Measurements from ENCODE around the gene MRPS27.
"Not testable (repeated sequence)": the region's sequence is repeated elsewhere in the genome, so short reads cannot be mapped to it uniquely, and the experiment has no call there.

The MRPS27 gene

DNA sequence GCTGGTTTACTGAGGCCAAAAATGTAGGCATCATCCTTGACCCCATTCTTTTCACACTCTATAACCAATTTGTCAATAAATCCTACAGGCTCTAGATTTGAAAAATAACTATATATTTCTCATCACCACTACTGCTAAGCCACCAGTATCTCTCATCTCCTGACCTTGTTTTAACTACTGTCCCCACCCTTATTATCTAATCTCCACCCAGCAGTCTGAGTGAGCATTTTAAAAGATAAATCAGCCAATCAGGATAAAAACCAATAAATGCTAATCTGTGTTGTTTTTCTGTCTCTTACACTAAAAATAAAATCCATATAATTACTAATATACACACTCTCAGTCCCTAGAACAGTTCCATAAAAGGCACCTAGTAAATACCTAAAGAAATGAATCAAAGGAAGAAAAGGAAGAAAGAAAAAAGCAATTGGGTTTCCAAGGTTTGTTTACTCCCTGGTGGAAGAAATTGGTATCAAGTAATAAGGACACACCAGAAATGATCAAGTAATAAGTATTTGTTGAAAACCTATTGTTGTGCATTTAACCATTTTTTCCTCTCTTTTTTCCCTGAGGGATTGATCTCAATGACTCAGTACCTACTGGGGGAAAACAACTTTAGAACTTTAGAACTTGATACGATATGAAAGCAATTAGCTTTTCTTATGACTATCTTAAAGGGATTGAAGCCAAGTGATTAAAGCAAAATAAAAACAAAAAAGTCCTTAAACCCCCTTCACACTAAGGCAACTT lies 19.3 kb downstream of the MRPS27 start:
- no peak overlapping the region for H3K4me3 ChIP-seq (ENCODE audit: low read depth, low read length)
- no peak for DNase-seq (ENCODE audit: low read depth)
- TF ChIP-seq MYC (IDR thresholded peaks at IDR 0.05; ENCODE audit: low read depth, low read length) (no peak), POLR2A (IDR thresholded peaks at IDR 0.05; ENCODE audit: extremely low read depth, insufficient read length) (no peak)
- TF ChIP-seq, protein P1, sequence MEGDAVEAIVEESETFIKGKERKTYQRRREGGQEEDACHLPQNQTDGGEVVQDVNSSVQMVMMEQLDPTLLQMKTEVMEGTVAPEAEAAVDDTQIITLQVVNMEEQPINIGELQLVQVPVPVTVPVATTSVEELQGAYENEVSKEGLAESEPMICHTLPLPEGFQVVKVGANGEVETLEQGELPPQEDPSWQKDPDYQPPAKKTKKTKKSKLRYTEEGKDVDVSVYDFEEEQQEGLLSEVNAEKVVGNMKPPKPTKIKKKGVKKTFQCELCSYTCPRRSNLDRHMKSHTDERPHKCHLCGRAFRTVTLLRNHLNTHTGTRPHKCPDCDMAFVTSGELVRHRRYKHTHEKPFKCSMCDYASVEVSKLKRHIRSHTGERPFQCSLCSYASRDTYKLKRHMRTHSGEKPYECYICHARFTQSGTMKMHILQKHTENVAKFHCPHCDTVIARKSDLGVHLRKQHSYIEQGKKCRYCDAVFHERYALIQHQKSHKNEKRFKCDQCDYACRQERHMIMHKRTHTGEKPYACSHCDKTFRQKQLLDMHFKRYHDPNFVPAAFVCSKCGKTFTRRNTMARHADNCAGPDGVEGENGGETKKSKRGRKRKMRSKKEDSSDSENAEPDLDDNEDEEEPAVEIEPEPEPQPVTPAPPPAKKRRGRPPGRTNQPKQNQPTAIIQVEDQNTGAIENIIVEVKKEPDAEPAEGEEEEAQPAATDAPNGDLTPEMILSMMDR (IDR thresholded peaks at IDR 0.05; ENCODE audit: low read depth, low read length), result no peak
- TF ChIP-seq, protein P2, sequence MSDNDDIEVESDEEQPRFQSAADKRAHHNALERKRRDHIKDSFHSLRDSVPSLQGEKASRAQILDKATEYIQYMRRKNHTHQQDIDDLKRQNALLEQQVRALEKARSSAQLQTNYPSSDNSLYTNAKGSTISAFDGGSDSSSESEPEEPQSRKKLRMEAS (IDR thresholded peaks at IDR 0.05; ENCODE audit: low read depth, low read length), result no peak

DNA sequence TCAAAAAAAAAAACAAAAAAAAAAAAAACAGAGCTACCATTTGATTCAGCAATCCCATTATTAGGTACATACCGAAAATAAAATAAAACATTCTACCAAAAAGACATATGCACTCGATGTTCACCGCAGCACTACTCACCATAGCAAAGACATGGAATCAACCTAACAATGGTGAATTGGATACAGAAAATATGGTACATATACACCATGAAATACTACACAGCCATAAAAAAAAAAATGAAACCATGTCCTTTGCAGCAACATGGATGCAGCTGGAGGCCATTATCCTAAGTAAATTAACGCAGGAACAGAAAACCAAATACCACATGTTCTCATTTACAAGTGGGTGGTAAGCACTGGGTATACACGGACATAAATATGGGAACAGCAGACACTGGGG lies 21.3 kb downstream of the MRPS27 start:
- no peak for TF ChIP-seq POLR2A (IDR thresholded peaks at IDR 0.05; ENCODE audit: extremely low read depth, insufficient read length)
- TF ChIP-seq, protein P2 (IDR thresholded peaks at IDR 0.05; ENCODE audit: low read depth, low read length), result no peak
- TF ChIP-seq MYC (IDR thresholded peaks at IDR 0.05; ENCODE audit: low read depth, low read length), result no peak
- TF ChIP-seq, protein P1 (IDR thresholded peaks at IDR 0.05; ENCODE audit: low read depth, low read length), result no peak
- DNase-seq (ENCODE audit: low read depth), result no peak
- H3K4me3 ChIP-seq (ENCODE audit: low read depth, low read length), result no peak overlapping the region

DNA sequence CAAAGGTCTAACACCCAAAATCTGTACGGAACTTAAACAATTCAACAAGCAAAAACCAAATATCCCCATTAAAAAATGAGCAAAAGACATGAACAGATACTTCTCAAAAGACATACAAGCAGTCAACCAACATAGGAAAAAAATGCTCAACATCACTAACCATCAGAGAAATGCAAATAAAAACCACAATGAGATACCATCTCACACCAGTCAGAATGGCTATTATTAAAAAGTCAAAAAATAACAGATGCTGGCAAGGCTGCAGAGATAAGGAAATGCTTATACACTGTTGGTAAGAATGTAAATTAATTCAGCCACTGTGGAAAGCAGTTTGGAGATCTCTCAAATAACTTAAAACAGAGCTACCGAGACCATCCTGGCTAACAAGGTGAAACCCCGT lies 21.9 kb downstream of the MRPS27 start:
- not testable (repeated sequence) for H3K4me3 ChIP-seq (ENCODE audit: low read depth, low read length); DNase-seq (ENCODE audit: low read depth)

DNA sequence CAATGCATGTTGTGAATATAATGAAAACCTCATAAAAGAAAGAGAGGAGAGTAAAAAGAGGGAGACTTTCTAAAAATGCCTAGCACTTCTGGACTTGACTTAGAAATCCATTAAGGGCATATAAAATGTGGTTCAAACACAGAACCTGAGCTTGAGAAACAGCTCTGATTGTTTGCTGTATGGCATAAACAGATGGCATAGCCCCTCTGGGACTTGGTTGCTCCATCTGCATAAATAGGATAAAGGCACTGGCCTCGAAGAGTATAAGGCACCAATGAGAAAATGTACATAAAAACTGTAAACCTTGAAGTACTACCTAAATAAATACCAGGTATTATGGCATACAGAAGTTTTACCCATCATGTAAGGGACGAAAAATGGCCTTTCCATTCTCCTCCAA lies 23.8 kb downstream of the MRPS27 start:
- DNase-seq (ENCODE audit: low read depth), result no peak
- TF ChIP-seq, protein P2 (IDR thresholded peaks at IDR 0.05; ENCODE audit: low read depth, low read length), result no peak
- TF ChIP-seq, protein P1 (IDR thresholded peaks at IDR 0.05; ENCODE audit: low read depth, low read length), result no peak
- no peak for TF ChIP-seq MYC (IDR thresholded peaks at IDR 0.05; ENCODE audit: low read depth, low read length)
- no peak for TF ChIP-seq POLR2A (IDR thresholded peaks at IDR 0.05; ENCODE audit: extremely low read depth, insufficient read length)
- no peak overlapping the region for H3K4me3 ChIP-seq (ENCODE audit: low read depth, low read length)

DNA sequence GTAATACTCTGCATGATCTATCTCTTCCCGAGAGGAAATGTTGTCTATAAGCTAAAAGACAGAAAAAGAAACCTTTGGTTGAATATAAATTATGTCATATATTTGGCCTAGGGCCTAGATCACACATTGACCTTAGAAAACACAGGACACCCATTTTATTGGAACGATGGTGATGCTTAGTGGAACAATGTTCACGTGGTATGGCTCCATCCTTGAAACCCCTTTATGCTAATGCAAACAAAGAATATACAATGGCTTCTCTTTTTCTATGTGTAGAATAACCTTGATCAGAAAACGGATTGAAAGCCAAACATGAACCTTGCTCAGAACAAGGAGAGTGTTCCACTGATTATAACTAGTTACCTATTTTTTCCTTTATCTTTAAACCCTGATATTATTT lies 24.5 kb downstream of the MRPS27 start:
- DNase-seq (ENCODE audit: low read depth), result no peak
- no peak overlapping the region for H3K4me3 ChIP-seq (ENCODE audit: low read depth, low read length)
- no peak for TF ChIP-seq POLR2A (IDR thresholded peaks at IDR 0.05; ENCODE audit: extremely low read depth, insufficient read length)
- TF ChIP-seq, protein P2 (IDR thresholded peaks at IDR 0.05; ENCODE audit: low read depth, low read length), result no peak
- no peak for TF ChIP-seq MYC (IDR thresholded peaks at IDR 0.05; ENCODE audit: low read depth, low read length)
- TF ChIP-seq, protein P1 (IDR thresholded peaks at IDR 0.05; ENCODE audit: low read depth, low read length), result no peak

DNA sequence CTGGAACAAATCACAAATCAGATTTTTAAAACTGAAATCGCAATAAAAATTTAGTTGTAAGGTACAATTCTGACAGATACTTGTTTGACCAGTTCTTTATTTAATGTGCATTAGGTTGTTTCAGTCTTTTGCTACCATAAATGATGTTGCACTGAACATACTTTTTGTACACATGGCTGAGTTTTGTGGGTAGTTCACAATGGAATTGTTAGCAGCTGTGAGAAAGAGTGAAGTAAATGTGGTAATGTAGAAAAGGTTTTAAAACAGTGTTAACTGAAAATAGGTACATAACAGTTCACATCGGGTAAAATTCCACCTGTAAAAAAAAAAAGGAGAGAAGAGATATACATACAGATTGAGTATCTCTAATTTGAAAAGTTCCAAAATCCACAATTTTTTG lies 25.6 kb downstream of the MRPS27 start:
- no peak overlapping the region for H3K4me3 ChIP-seq (ENCODE audit: low read depth, low read length)
- TF ChIP-seq POLR2A (IDR thresholded peaks at IDR 0.05; ENCODE audit: extremely low read depth, insufficient read length) (no peak), MYC (IDR thresholded peaks at IDR 0.05; ENCODE audit: low read depth, low read length) (no peak)
- TF ChIP-seq, protein P1 (IDR thresholded peaks at IDR 0.05; ENCODE audit: low read depth, low read length), result no peak
- TF ChIP-seq, protein P2 (IDR thresholded peaks at IDR 0.05; ENCODE audit: low read depth, low read length), result no peak
- DNase-seq (ENCODE audit: low read depth), result no peak
